HepG2 (cell line): ENCODE results near the gene S100A4. TPM values are rescaled to one million over a fixed set of nuclear protein-coding genes. Genes with fewer than 3 reads are reported as not detected.

Source experiments
- BCLAF1 ChIP-seq: fragments of 450-650 bp; IDR thresholded peaks from 2 replicates; pipeline ENCODE4 v1.6.1; 2017; ENCODE audit warnings: mild to moderate bottlenecking
- DR1 ChIP-seq: sonication (generic); formaldehyde crosslinking; IDR thresholded peaks from 2 replicates; pipeline ENCODE4 v1.8.0; 2021; ENCODE audit warnings: mild to moderate bottlenecking, missing genetic modification reagents, inconsistent platforms
- DRAP1 ChIP-seq: IDR thresholded peaks from 2 replicates; pipeline ENCODE4 v1.6.1; 2016; ENCODE audit warnings: missing genetic modification reagents, missing compliant biosample characterization
- FOXJ3 ChIP-seq: sonication (generic); formaldehyde crosslinking; IDR thresholded peaks from 2 replicates; pipeline ENCODE4 v1.4.0; 2020; ENCODE audit warnings: missing genetic modification reagents, mild to moderate bottlenecking, borderline replicate concordance
- SAP130 ChIP-seq: IDR thresholded peaks from 2 replicates; pipeline ENCODE4 v1.6.1; 2016; ENCODE audit warnings: low read depth
- ZBTB7B ChIP-seq: sonication (generic); formaldehyde crosslinking; IDR thresholded peaks from 2 replicates; pipeline ENCODE4 v1.4.0; 2020; ENCODE audit warnings: missing genetic modification reagents
- polyA plus RNA-seq, 8 experiments: library from polyadenylated mRNA; depleted of rRNA in 3 of 8; stranded (reverse) in 7 of 8; unstranded in 1 of 8; fragments of >200 nt; fragmentation: Illumina TruSeq in 4 of 8; extraction: Trizol in 4 of 8; gene quantifications; 2 replicates each; pipeline versions ENCODE4 v1.2.1 to v1.2.3, GENCODE V29; 2011 to 2016; ENCODE audit warnings: low read depth in 4 of 8, missing spikeins in 1 of 8, mixed read lengths in 1 of 8; ENCODE audit not compliant: insufficient read depth in 1 of 8
- total RNA-seq, 5 experiments: library from RNA; depleted of rRNA; stranded (reverse); fragments of >200 nt; fragmentation: Illumina TruSeq; extraction: Trizol; gene quantifications; 2 replicates each; pipeline ENCODE4 v1.2.3, GENCODE V29; 2016; ENCODE audit warnings: low read depth in 1 of 5
- TF ChIP-seq, protein P1 (sequence below): sonication (generic); formaldehyde crosslinking; IDR thresholded peaks from 2 replicates; pipeline ENCODE4 v1.4.0; 2020; ENCODE audit warnings: missing genetic modification reagents
- TF ChIP-seq, protein P2 (sequence below): sonication (generic); formaldehyde crosslinking; IDR thresholded peaks from 2 replicates; pipeline ENCODE4 v1.8.1; 2023; ENCODE audit warnings: mild to moderate bottlenecking, inconsistent platforms, moderate library complexity, missing genetic modification reagents, borderline replicate concordance

Gene S100A4
- total and polyA plus RNA-seq, 2 of the 13 experiments (the other 11 are each of a cell fraction or from before 2014, with no cell fraction given), result 12.9 to 20.2 TPM

GRCh38 chr1:153526132-153526543 is 19.5 kb downstream of the S100A4 start (continued):
- TF ChIP-seq, protein P1, sequence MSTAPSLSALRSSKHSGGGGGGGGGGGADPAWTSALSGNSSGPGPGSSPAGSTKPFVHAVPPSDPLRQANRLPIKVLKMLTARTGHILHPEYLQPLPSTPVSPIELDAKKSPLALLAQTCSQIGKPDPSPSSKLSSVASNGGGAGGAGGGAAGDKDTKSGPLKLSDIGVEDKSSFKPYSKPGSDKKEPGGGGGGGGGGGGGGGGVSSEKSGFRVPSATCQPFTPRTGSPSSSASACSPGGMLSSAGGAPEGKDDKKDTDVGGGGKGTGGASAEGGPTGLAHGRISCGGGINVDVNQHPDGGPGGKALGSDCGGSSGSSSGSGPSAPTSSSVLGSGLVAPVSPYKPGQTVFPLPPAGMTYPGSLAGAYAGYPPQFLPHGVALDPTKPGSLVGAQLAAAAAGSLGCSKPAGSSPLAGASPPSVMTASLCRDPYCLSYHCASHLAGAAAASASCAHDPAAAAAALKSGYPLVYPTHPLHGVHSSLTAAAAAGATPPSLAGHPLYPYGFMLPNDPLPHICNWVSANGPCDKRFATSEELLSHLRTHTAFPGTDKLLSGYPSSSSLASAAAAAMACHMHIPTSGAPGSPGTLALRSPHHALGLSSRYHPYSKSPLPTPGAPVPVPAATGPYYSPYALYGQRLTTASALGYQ (CRISPR knock-in tag), result no peak
- 0 out of 2 replicates have a peak, but pooled peaks have one; percentile 12 for TF ChIP-seq SAP130 (CRISPR knock-in tag)
- TF ChIP-seq DRAP1 (CRISPR knock-in tag), result no peak
- no peak for TF ChIP-seq DR1 (CRISPR knock-in tag)
- TF ChIP-seq ZBTB7B (CRISPR knock-in tag), result peak; percentile 38; the same call in 1 of the 2 replicates
- TF ChIP-seq, protein P2, sequence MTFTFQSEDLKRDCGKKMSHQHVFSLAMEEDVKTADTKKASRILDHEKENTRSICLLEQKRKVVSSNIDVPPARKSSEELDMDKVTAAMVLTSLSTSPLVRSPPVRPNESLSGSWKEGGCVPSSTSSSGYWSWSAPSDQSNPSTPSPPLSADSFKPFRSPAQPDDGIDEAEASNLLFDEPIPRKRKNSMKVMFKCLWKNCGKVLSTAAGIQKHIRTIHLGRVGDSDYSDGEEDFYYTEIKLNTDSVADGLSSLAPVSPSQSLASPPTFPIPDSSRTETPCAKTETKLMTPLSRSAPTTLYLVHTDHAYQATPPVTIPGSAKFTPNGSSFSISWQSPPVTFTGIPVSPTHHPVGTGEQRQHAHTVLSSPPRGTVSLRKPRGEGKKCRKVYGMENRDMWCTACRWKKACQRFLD (CRISPR knock-in tag), result no peak
- TF ChIP-seq BCLAF1, result no peak
- TF ChIP-seq FOXJ3, result 0 out of 2 replicates have a peak, but pooled peaks have one; percentile 14
- TF ChIP-seq, all 625 proteins: peak for 8
